ENCODE data around the gene TASP1.

The TASP1 gene

GRCh38 chr20:13344671-13345070 is 294.1 kb downstream of the TASP1 start:
- DNase-seq (ENCODE audit: low read depth in 2 of 2) = no peak

GRCh38 chr20:13342469-13343242 is 296.1 kb downstream of the TASP1 start:
- no peak for DNase-seq (ENCODE audit: low read depth in 2 of 2)

GRCh38 chr20:13341737-13342393 is 296.9 kb downstream of the TASP1 start:
- peak in 1 of 2 donors; percentile 12 for DNase-seq (ENCODE audit: low read depth in 2 of 2)

- DNase-seq (ENCODE audit: low read depth in 2 of 2) = no peak
Observed at GRCh38 chr20:13340088-13340487, 298.6 kb downstream of the TASP1 start.

Data from stimulated activated CD4-positive, alpha-beta T cell treated with anti-CD3 and anti-CD28 coated beads, Interleukin-15, amount 100 ng/mL, for 48 hours (primary cell).